HG03108 (cell line): ENCODE data around the gene DLST.

ENCODE experiments used
- ATAC-seq: cut with Tn5 transposase; IDR thresholded peaks from one replicate; pipeline ENCODE4 v1.9.1; 2021; ENCODE audit warnings: moderate library complexity; ENCODE audit not compliant: unreplicated experiment

DLST gene

GRCh38 chr14:74881431-74882102 is at the start of gene DLST:
TSS of gene DLST (plus strand) at chr14:74881916. CDS start at chr14:74881954, 38 bp downstream.
- peak; percentile 92 for ATAC-seq

GRCh38 chr14:74832849-74833248 is 48.9 kb upstream of the DLST start:
- ATAC-seq: no peak

- no peak for ATAC-seq
These were observed 46.9 kb upstream of the DLST start for GRCh38 chr14:74834692-74835392.

- no peak for ATAC-seq
These were observed 46.0 kb upstream of the DLST start for GRCh38 chr14:74835645-74836250.

GRCh38 chr14:74836251-74836960 is 45.3 kb upstream of the DLST start:
- no peak for ATAC-seq

GRCh38 chr14:74838166-74838565 is 43.5 kb upstream of the DLST start:
- no peak for ATAC-seq

GRCh38 chr14:74840603-74841030 is 41.1 kb upstream of the DLST start:
- no peak for ATAC-seq

- ATAC-seq: peak; percentile 78
These were observed 40.2 kb upstream of the DLST start for GRCh38 chr14:74841230-74842207.

- no peak for ATAC-seq
These were observed 38.1 kb upstream of the DLST start for GRCh38 chr14:74843653-74844052.

- ATAC-seq: no peak
These were observed 35.5 kb upstream of the DLST start for GRCh38 chr14:74846168-74846567.

GRCh38 chr14:74846968-74847665 is 34.6 kb upstream of the DLST start:
- no peak for ATAC-seq

GRCh38 chr14:74848768-74849167 is 32.9 kb upstream of the DLST start:
- no peak for ATAC-seq

- no peak for ATAC-seq
These were observed 28.7 kb upstream of the DLST start for GRCh38 chr14:74852922-74853530.

- ATAC-seq: no peak
These were observed 28.1 kb upstream of the DLST start for GRCh38 chr14:74853581-74853980.

- ATAC-seq: no peak
These were observed 26.7 kb upstream of the DLST start for GRCh38 chr14:74855021-74855420.

GRCh38 chr14:74855945-74856344 is 25.8 kb upstream of the DLST start:
- ATAC-seq: no peak

GRCh38 chr14:74856366-74856765 is 25.4 kb upstream of the DLST start:
- ATAC-seq: no peak

GRCh38 chr14:74858022-74858421 is 23.7 kb upstream of the DLST start:
- no peak for ATAC-seq
